SK-N-MC (cell line): ENCODE data around the gene ERCC5.

Experiments used
- EZH2 ChIP-seq: fragments of 200-600 bp; sonication (generic); IDR thresholded peaks from one replicate; pipeline ENCODE4 v1.6.1; 2017; ENCODE audit warnings: antibody characterized with exemption
- FOXP2 ChIP-seq: optimal IDR thresholded peaks from 2 replicates; pipeline ENCODE3; 2011; ENCODE audit warnings: mild to moderate bottlenecking, moderate library complexity; ENCODE audit not compliant: insufficient read depth; ENCODE audit errors: extremely low read length, control extremely low read depth
- POLR2AphosphoS5 ChIP-seq: IDR thresholded peaks from 2 replicates; pipeline ENCODE4 v1.6.1; 2012; ENCODE audit warnings: mild to moderate bottlenecking, low read depth, low read length, borderline replicate concordance

DNA sequence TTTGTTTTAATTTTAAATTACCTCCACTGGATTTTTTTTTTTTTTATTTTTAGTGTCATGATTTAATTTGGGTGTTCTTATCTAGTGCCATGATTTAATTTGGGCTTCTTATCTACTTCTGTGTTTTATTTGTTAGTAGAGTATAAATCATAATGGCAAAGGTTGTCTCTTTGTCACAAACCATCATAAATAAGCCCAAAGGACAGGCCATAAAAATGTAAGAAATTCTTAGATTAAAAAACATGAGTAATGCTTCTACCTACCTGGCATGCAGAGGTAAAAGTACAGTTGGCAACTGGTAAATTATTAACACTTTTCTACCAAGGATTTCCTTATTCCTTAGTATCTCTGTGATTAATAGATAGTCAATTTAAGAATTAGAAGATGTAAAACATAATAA, 55.2 kb downstream of the ERCC5 start:
- TF ChIP-seq POLR2AphosphoS5 (no peak), EZH2 (no peak), FOXP2 (no peak)
